ENCODE results near the gene FAM186B.

Gene FAM186B

GRCh38 chr12:49626169-49626835 lies 20.9 kb upstream of the FAM186B start:
- no peak overlapping the region for H3K4me3 ChIP-seq (ENCODE audit: low read depth, low read length)
- no peak for TF ChIP-seq CTCF (IDR thresholded peaks at IDR 0.05; ENCODE audit: insufficient read depth, low read length, missing control alignments)
- ChIA-PET CTCF (interaction anchor here (0.6 to 18.3 kb wide), 6 partner anchors 13 to 338 kb away, joined by 3 to 300 read pairs (median 4); no protein-coding TSS in a partner anchor), POLR2A (no interaction called here)
- no peak for DNase-seq (ENCODE audit: low read depth, low spot score)

- no peak for TF ChIP-seq CTCF (IDR thresholded peaks at IDR 0.05; ENCODE audit: insufficient read depth, low read length, missing control alignments)
- no peak for DNase-seq (ENCODE audit: low read depth, low spot score)
- no peak overlapping the region for H3K4me3 ChIP-seq (ENCODE audit: low read depth, low read length)
- ChIA-PET POLR2A (interaction anchor here (0.6 kb wide), 1 partner anchor 59 kb away, joined by 3 read pairs; no protein-coding TSS in a partner anchor), CTCF (interaction anchor here (1.0 to 18.3 kb wide), 6 partner anchors 22 to 337 kb away, joined by 3 to 300 read pairs (median 4); no protein-coding TSS in a partner anchor)
Observed at GRCh38 chr12:49624921-49625577, 19.6 kb upstream of the FAM186B start.

- POLR2A ChIA-PET: interaction anchor here (0.5 to 2.9 kb wide), 4 partner anchors 83 to 1887 kb away, joined by 3 to 8 read pairs (median 3); partner anchors contain the start of genes SPATS2 and TMBIM6
- TF ChIP-seq CTCF (IDR thresholded peaks at IDR 0.05; ENCODE audit: insufficient read depth, low read length, missing control alignments): peak; percentile 75
- CTCF ChIA-PET: interaction anchor here (0.9 to 3.6 kb wide), 14 partner anchors 9 to 292 kb away, joined by 3 to 27 read pairs (median 5); no protein-coding TSS in a partner anchor
- H3K4me3 ChIP-seq (ENCODE audit: low read depth, low read length): peak within 1 kb of the TSS; percentile 65
- DNase-seq (ENCODE audit: low read depth, low spot score): no peak
Observed at GRCh38 chr12:49623142-49623904, 17.9 kb upstream of the FAM186B start, which contains the start of gene PRPF40B. Gene PRPF40B, plus strand, starts transcription at chr12:49623561. Its CDS starts 30 bp downstream, at chr12:49623591.

GRCh38 chr12:49622501-49623141 lies 17.2 kb upstream of the FAM186B start:
- POLR2A ChIA-PET: interaction anchor here (0.5 to 2.9 kb wide), 4 partner anchors 84 to 1886 kb away, joined by 3 to 8 read pairs (median 4); partner anchors contain the start of gene TMBIM6
- DNase-seq (ENCODE audit: low read depth, low spot score): no peak
- no peak for TF ChIP-seq CTCF (IDR thresholded peaks at IDR 0.05; ENCODE audit: insufficient read depth, low read length, missing control alignments)
- peak overlapping the region; percentile 65 for H3K4me3 ChIP-seq (ENCODE audit: low read depth, low read length)
- CTCF ChIA-PET: interaction anchor here (0.9 to 3.6 kb wide), 14 partner anchors 10 to 291 kb away, joined by 3 to 27 read pairs (median 5); no protein-coding TSS in a partner anchor

- ChIA-PET CTCF (interaction anchor here (0.8 to 3.6 kb wide), 11 partner anchors 11 to 291 kb away, joined by 3 to 27 read pairs (median 5); no protein-coding TSS in a partner anchor), POLR2A (interaction anchor here (0.6 to 2.9 kb wide), 2 partner anchors 120 to 1775 kb away, joined by 5 to 8 read pairs; partner anchors contain the start of gene TMBIM6)
- no peak for TF ChIP-seq CTCF (IDR thresholded peaks at IDR 0.05; ENCODE audit: insufficient read depth, low read length, missing control alignments)
- peak overlapping the region; percentile 65 for H3K4me3 ChIP-seq (ENCODE audit: low read depth, low read length)
- no peak for DNase-seq (ENCODE audit: low read depth, low spot score)
Observed at GRCh38 chr12:49621651-49622500, 16.4 kb upstream of the FAM186B start.
